Measurements from ENCODE around the gene FCGR3B.
"Not testable (repeated sequence)": the region's sequence is repeated elsewhere in the genome, so short reads cannot be mapped to it uniquely, and the experiment has no call there.

FCGR3B gene

GRCh38 chr1:161631076-161631475 is at the start of gene FCGR3B:
Gene FCGR3B (minus strand): TSS chr1:161631176. CDS start chr1:161631094, 82 bp downstream.
- no peak within 1 kb of the TSS for H3K4me2 ChIP-seq
- no peaks in the 10 kb centered on the region for H3K9me3 ChIP-seq
- no peak within 1 kb of the TSS for H3K27ac ChIP-seq
- H3K36me3 ChIP-seq = no peaks in the 10 kb centered on the region
- no peak within 1 kb of the TSS for H3K4me3 ChIP-seq
- H3K9ac ChIP-seq = no peak within 1 kb of the TSS
- H3K4me1 ChIP-seq = no peaks in the 10 kb centered on the region
- TF ChIP-seq Cebpa-rat (IDR thresholded peaks at IDR 0.05) = no peak
- H4K20me1 ChIP-seq = no peaks in the 10 kb centered on the region
- H3K27me3 ChIP-seq = no peaks in the 10 kb centered on the region

DNA sequence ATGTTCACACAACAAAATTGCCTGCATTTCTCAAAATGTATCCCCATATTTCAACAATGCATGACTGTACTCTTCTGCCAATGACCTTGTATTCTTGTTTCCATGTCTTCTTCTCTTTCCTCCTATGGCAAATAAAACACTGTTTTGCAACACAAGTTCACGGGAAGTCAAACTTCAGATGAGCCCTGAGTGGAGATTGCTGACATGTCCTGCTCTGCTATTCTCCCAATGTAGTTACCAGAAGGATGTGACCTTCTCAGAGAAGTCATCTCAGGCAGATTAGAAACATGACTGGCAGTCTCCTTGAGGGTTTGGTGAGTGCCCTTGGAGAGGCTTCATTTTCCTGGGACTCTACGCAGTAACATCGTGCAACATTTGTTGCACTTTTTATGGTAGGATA is 47.5 kb upstream of the FCGR3B start:
- H3K27me3 ChIP-seq = no peaks in the 10 kb centered on the region
- no peak overlapping the region for H3K9ac ChIP-seq
- no peak overlapping the region for H3K4me3 ChIP-seq
- no peaks in the 10 kb centered on the region for H4K20me1 ChIP-seq
- TF ChIP-seq Cebpa-rat (IDR thresholded peaks at IDR 0.05) = no peak
- H3K4me2 ChIP-seq = no peak overlapping the region
- H3K27ac ChIP-seq = no peak overlapping the region
- H3K36me3 ChIP-seq = no peaks in the 10 kb centered on the region
- no peaks in the 10 kb centered on the region for H3K4me1 ChIP-seq
- H3K9me3 ChIP-seq = no peaks in the 10 kb centered on the region

DNA sequence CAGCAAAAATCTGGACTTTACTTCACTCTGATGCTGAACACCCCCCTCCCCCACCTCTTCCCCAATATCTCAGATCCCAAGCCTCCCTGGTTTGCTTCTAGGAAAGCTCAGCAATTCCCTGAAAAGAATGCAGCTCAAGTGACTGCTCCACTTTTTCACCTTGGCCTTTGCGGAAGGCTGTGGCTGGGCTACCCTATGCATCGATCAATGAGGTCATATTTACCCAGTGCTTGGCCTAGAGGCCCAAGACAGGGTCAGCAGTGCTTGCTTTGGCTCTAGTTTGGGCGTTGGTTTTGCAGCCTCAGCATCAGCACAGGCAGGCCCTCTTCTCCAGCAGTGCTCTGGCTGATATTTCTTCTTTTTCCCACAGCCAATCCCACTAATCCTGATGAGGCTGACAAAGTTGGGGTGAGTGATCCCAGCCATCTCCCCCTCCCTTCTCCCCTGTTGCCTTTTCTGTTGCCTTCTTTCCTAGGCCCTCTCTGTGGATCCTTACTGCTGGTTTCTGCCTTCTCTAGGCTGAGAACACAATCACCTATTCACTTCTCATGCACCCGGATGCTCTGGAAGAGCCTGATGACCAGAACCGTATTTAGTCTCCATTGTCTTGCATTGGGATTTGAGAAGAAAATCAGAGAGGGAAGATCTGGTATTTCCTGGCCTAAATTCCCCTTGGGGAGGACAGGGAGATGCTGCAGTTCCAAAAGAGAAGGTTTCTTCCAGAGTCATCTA is 46.1 kb upstream of the FCGR3B start:
- TF ChIP-seq Cebpa-rat (IDR thresholded peaks at IDR 0.05) = no peak
- Histone ChIP-seq H3K36me3 (no peaks in the 10 kb centered on the region), H3K27ac (no peak overlapping the region), H3K9me3 (no peaks in the 10 kb centered on the region), H3K4me1 (no peaks in the 10 kb centered on the region), H3K9ac (no peak overlapping the region), H3K27me3 (no peaks in the 10 kb centered on the region), H3K4me2 (no peak overlapping the region), H3K4me3 (no peak overlapping the region), H4K20me1 (no peaks in the 10 kb centered on the region)

- no peak for TF ChIP-seq Cebpa-rat (IDR thresholded peaks at IDR 0.05)
- no peak overlapping the region for H3K4me2 ChIP-seq
- no peaks in the 10 kb centered on the region for H4K20me1 ChIP-seq
- H3K9ac ChIP-seq = no peak overlapping the region
- no peaks in the 10 kb centered on the region for H3K9me3 ChIP-seq
- no peaks in the 10 kb centered on the region for H3K27me3 ChIP-seq
- H3K4me1 ChIP-seq = peaks cover 3% of the 10 kb centered on the region
- no peak overlapping the region for H3K27ac ChIP-seq
- H3K4me3 ChIP-seq = no peak overlapping the region
- no peaks in the 10 kb centered on the region for H3K36me3 ChIP-seq
Measured at GRCh38 chr1:161676441-161676840, 45.5 kb upstream of the FCGR3B start.

GRCh38 chr1:161674908-161675307 is 43.9 kb upstream of the FCGR3B start:
- not testable (repeated sequence) for H3K9ac ChIP-seq, H3K9me3 ChIP-seq, H4K20me1 ChIP-seq, H3K36me3 ChIP-seq, H3K27me3 ChIP-seq, H3K4me2 ChIP-seq, H3K4me3 ChIP-seq, H3K4me1 ChIP-seq, H3K27ac ChIP-seq

DNA sequence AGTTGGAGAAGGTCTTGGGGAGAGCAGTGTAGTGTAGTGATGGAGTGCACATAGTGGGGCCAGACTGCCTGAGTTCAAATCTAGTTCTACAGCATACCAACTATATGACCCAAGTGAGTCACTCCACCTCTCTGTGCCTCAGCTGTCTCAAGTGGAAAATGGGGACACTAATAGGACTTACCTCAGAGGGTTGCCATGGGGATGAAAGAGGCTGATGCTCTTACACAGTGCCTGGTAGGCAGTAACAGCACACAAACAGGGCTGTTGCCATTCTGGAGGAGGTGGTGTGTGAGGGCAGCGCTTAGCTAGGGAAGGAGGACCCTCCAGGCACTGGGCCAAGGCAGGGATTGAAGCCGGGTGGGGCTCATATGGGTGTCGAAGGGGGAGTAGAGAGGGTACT is 43.5 kb upstream of the FCGR3B start:
- not testable (repeated sequence) for H3K9ac ChIP-seq, H3K27ac ChIP-seq, H4K20me1 ChIP-seq, H3K4me3 ChIP-seq, H3K27me3 ChIP-seq, H3K4me2 ChIP-seq, H3K4me1 ChIP-seq, H3K9me3 ChIP-seq, H3K36me3 ChIP-seq

GRCh38 chr1:161673437-161673836 is 42.5 kb upstream of the FCGR3B start:
- not testable (repeated sequence) for H3K27ac ChIP-seq, H3K9me3 ChIP-seq, H3K4me3 ChIP-seq, H3K9ac ChIP-seq, H4K20me1 ChIP-seq, H3K4me1 ChIP-seq, H3K4me2 ChIP-seq, H3K27me3 ChIP-seq, H3K36me3 ChIP-seq

DNA sequence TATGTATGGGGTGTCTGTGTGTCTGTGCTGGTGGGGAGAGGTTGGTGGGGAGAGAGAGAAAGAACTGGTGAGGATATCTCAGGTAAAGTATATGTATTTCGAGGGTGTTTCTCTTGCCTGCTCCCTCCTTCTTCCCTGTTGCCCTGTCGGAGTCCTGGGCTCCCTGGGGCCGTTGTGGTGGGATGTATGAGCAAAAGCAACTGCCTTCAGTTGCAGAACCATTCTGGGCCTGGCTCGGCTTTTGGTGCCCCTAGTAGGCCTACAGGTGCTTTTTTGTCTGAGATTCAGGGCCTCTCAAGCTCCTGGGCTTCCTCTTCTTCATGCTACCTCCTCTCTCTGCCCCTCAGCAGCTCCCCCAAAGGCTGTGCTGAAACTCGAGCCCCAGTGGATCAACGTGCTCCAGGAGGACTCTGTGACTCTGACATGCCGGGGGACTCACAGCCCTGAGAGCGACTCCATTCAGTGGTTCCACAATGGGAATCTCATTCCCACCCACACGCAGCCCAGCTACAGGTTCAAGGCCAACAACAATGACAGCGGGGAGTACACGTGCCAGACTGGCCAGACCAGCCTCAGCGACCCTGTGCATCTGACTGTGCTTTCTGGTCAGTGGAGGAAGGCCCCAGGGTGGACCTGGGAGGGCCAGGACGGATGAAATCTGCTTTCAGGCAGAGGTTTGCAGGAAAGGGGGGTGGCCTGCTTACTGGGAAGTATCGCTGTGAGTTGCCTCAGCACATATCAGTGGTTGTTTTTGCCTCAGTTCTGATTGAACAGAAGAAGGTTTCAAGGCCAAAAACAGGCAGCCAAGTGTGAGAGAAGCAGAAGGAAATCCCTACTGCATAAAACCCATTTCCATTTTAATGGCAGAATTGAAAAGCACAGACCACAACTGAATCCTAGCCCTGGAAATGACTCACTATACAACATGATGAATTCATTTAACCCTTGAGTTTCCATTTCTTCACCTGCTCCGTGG is 40.4 kb upstream of the FCGR3B start:
- not testable (repeated sequence) for H3K27me3 ChIP-seq, H3K27ac ChIP-seq, H3K4me3 ChIP-seq, H3K36me3 ChIP-seq, H3K9me3 ChIP-seq, H3K4me1 ChIP-seq, H4K20me1 ChIP-seq, H3K9ac ChIP-seq
- peak overlapping the region; percentile 39 for H3K4me2 ChIP-seq

- H3K27me3 ChIP-seq, H4K20me1 ChIP-seq, H3K36me3 ChIP-seq, H3K9ac ChIP-seq, H3K9me3 ChIP-seq, H3K4me1 ChIP-seq, H3K27ac ChIP-seq, H3K4me2 ChIP-seq, H3K4me3 ChIP-seq: not testable (repeated sequence)
Measured at GRCh38 chr1:161664689-161665088, 33.7 kb upstream of the FCGR3B start.

- not testable (repeated sequence) for H3K9me3 ChIP-seq, H4K20me1 ChIP-seq, H3K4me3 ChIP-seq, H3K27me3 ChIP-seq, H3K36me3 ChIP-seq, H3K4me2 ChIP-seq, H3K4me1 ChIP-seq, H3K27ac ChIP-seq, H3K9ac ChIP-seq
Measured at GRCh38 chr1:161663569-161663968, 32.6 kb upstream of the FCGR3B start.

GRCh38 chr1:161662684-161663339 is 31.8 kb upstream of the FCGR3B start, which contains the start of gene FCGR2B:
Gene FCGR2B (plus strand): TSS chr1:161663143. CDS start chr1:161663242, 99 bp downstream.
- H3K9ac ChIP-seq, H3K4me3 ChIP-seq, H3K9me3 ChIP-seq, H3K27me3 ChIP-seq, H4K20me1 ChIP-seq, H3K27ac ChIP-seq, H3K4me2 ChIP-seq, H3K4me1 ChIP-seq, H3K36me3 ChIP-seq: not testable (repeated sequence)

GRCh38 chr1:161661660-161662311 is 30.8 kb upstream of the FCGR3B start:
- H3K9ac ChIP-seq, H4K20me1 ChIP-seq, H3K27me3 ChIP-seq, H3K36me3 ChIP-seq, H3K9me3 ChIP-seq, H3K4me1 ChIP-seq, H3K4me2 ChIP-seq, H3K27ac ChIP-seq, H3K4me3 ChIP-seq: not testable (repeated sequence)

- not testable (repeated sequence) for H3K9ac ChIP-seq, H3K27ac ChIP-seq, H3K4me3 ChIP-seq, H3K4me1 ChIP-seq, H3K27me3 ChIP-seq, H3K9me3 ChIP-seq, H3K4me2 ChIP-seq, H4K20me1 ChIP-seq, H3K36me3 ChIP-seq
Measured at GRCh38 chr1:161658524-161658923, 27.5 kb upstream of the FCGR3B start.

Data from BLaER1 (cell line).